Embryonic facial prominence (tissue), 1 donor: ENCODE results near the gene MAP2K2.

Experiments used
- DNase-seq: peaks from one replicate; pipeline ENCODE4 v3.0.0-alpha.2; 2016; ENCODE audit errors: extremely low spot score

Gene MAP2K2

DNA sequence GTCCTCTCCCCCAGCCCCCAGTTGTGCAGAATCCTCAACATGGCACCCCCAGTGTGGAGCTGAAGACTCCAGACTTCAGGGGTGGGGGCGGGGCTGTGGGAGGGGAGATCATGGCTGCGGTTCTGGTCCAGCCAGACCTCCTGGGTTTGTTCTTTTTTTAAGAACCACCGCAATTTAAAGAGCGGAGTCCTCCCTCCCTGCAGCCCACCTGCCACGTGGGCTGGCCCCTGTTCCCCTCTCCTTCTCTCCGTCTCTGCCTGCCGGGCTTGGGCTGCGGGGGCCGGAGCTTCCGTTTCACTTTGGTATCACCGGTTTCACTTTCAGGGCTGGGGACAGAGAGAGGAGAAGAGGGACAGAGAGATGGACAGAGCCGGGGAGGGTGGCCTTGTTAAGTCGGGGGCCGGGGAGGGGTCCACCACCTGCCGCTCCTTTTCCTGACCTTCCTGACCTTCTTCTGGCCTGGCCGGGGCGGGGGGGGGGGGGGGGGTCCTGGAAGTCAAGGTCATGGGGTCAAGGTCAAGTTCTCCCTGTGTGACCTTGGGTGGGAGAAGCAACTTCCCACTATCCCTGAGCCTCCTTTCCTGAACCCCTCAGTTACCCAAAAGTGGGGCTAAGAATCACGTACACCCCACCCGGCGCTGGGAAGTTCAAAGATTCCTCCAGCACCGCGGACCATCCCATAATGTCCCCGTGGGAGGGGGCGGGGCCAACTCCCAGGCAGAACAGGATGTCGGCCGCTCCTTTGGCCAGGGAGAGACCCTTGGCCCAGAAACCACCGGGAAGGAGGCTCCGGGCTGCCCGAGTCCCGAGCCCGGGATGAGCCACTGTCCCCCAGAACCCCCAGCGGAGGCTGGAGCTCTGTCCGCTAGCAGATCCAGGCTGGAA is 45.9 kb downstream of the MAP2K2 start:
- DNase-seq = no peak

DNA sequence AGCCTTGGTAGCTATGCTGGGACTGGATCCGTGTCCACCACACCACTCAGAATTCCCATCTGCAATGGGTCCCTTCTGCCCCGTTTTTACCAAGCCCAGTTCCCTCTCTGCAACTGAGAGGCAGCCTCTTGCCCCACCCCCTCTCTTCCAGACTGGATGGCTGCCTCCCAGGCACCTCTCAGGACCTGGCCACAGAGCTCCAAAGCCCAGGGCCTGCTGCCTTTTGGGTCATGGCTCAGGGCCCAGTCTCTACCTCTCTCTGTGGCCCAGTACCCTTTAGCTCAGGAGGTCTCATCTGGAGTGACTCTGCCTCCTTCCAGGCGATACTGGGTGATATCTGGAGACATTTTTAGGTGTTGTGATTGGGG is 46.9 kb downstream of the MAP2K2 start:
- no peak for DNase-seq

DNA sequence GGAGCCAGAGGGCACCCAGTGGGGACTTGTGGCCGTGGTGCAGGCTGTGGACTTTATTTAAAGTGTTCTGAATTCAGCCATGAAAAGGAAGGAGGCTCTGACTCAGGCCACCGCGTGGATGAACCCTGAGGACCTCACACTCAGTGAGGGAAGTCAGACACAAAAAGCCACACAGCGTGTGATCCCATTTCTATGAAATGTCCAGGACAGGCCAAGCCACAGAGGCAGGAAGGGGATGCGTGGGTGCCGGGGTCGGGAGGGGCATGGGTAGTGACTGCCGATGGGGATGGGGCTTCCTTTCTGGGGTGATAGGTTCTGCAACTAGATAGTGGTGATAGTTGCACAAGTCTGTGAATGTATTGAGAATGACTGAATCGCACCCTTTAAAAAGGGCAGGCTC is 48.5 kb downstream of the MAP2K2 start:
- DNase-seq = no peak

DNA sequence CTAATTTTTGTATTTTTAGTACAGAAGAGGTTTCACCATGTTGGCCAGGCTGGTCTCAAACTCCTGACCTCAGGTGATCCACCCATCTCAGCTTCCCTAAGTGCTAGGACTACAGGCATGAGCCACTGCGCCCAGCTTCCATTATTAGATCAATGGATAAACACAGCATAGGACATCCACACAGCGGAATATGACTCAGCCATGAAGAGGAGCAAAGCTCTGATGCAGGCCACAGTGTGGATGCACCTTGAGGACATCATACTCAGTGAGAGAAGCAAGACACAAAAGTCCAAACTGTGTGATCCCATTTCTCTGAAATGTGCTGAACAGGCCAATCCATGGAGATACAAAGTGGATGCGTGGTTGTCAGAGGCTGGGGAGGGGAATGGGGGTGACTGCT is 52.3 kb downstream of the MAP2K2 start:
- no peak for DNase-seq

DNA sequence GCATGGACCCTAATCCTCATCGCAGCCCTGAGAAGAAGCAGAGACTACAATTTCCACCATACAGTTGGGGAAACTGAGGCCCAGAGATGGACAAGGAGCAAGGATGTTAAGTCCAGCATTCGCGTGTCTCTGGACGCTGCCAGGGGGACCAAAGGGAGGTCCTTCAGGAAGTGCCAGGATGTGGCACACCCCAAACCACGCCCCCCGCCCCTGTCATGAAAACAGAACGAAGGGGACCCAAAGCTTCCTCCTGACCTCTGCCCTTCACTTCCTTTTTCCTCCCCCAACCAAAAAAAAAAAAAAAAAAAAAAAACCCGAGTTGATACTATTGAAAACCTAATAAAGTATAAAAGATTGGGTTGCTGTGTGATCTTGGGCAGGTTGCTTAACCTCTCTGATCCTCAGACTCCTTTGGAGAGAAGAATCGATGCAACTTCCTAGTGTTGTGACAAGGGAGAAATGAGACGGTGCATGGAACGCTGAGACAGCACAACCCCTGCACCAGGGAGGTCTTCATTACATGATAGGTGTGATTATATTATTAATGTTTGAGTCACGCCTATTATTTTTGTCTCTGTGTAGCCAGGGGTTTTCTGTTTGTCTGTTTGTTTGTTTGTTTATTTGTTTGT is 54.5 kb downstream of the MAP2K2 start:
- DNase-seq = no peak

DNA sequence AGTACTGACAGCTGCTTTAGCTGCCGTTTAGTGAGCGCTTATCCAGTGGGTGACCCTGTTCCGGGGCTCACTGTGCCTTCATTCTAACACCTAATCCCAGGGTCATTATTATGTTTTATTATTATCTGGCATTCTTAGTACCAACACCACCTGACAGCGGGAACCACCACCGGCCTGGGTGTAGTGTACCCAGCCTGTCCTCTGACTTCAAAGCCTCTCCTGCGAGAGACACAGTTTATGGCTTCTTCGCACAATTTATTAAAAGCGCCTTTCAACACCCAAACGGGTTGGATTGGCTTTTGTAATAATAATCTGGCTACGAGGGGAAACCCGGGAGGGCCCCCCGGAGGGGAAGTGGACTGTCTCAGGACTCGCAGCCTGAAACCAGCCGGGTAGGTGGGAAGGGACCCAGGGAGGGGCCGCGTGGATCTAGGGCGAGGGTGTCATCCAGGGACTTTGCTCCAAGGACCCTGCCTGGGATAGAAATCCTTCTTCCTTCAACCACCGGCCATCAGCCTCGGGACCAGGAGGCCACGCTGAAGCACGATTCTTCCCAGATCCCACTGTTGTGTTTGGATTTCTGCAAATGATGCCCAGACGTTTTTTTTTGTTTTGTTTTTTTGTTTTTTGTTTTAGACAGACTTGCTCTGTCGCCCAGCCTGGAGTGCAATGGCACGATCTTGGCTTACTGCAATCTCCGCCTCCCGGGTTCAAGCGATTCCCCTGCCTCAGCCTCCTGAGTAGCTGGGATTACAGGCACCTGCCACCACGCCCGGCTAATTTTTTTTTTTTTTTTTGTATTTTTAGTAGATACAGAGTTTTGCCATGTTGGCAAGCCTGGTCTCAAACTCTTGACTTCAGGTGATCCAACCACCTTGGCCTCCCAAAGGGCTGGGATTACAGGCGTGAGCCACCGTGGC is 55.6 kb downstream of the MAP2K2 start:
- DNase-seq = no peak

DNA sequence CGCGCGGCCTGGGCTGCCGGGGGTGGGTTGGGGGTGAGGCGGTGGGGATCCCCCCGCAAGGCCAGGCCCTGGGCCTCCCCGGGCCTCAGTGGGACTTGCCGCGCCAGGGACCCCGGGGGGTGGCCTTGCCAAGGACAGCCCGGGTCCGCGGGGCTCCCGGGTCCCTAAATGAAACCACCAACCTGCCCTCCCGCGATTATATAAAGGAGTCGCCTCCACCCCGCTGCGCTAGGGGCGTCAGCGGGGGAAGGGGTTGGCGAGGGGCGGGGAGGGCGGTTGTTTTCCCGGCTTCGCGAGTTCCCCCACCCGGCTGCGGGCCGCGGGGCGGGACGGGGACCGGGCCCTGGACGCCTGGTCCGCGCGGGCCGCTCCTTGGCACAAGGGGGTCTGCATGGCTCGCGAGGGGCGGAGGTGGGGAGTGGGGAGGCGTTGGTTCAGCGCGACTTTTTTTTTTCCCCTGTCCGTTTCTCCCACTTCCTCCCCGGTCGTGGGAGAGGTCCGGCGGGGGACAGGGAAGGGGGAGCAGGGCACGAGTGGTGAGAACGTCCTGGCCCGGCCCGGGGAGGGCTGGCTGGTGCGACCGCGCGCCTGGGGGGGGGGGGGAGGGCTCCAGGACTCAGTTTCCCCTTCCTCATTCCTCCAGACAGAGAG is 56.4 kb downstream of the MAP2K2 start:
- no peak for DNase-seq

DNA sequence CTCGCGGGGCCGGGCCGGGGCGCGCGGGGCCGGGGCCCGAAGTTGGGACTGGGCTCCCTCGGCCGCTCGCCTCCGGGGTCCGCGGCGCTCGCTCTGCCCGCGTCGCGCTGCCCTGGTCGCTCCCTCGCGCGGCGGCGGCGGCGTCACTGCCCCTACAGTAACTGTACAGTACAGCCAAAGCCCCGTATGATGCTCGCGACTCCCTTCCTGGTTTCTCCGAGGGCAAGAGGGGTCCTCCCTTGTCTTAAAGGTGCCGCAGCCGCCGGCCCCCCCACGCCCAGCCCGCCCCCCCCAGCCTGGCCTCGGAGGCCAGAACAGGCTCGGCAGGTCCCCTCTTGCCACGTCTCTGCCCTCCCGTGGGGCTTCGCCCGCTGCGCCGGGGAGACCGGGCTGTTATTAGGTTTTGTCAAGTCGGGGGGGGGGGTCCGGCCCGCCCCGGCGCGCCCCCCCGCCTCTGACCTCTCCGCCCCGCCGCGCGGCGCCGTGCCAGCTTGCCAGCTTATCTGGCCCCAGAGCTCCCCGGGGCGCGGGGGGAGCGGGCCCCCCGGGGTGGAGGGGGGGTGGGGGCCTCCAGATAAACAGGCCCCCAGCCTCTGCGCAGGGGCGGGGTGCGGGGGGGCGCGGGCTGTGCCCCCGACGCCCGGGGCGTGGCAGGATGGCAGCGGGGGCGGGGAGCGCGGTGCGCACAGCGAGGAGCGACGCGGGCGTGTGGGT is 57.1 kb downstream of the MAP2K2 start, which contains the start of gene ZBTB7A:
Gene ZBTB7A (minus strand): TSS at position 218 of the 714 bp plus-strand sequence. CDS start 11,667 bp downstream, outside the sequence.
- peak; percentile 66 for DNase-seq

DNA sequence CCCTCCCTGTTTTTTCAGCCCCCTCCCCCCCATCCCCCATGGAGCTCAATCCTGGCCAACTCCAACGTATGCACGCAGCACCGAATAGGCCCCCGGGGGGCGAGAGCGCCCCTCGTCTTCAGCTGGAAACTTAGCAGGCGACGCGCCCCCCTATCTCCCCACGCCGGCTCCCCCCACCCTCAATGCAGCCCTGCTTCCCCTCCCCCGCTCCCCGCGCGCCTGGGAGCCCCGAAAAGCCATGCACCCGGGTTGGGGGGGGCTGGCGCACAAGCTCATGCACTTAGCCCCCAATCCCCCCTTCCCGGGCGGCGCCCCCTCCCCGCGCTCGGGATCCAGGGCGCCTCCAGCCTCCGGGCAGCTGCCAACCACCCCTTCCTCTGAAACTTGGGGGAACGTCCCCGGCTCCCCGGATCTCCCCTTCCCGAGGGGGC is 57.7 kb downstream of the MAP2K2 start:
- no peak for DNase-seq

DNA sequence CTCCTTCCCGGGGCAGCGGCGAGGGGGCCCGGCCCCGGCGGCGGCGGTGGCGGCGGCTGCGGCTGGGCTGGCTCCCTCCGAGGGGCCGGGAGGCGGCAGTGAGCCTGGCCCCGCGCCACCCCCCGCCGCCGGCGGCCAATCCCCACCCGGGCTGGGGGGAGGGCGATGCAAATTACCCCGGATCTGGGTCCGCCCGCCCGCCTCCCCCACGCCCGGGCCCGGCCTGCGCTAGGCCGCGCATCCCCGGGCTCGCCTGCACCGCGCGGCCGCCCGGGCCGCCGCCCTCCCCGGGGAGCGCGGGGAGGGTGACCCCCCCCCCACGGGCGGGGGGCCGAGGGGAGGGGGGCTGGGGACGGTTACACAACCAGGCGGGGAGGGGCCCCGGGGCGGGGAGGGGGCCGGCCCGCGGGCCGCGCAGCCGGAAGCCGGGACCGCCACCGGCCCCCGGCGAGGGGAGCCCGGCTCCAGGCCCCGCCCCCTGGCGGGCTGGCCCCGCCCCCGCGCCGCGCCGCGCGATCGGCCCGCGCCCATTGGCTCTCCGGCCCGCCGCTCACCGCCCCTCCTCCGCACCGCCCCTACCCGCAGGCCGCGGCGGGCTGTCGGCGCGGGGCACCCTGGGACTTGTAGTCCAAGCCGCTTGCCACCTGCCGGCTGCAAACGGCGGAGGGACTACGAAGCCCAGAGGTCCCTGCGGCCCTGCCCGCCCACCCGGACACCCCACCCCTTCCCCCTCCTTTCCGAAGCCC is 58.3 kb downstream of the MAP2K2 start:
- peak; percentile 91 for DNase-seq

DNA sequence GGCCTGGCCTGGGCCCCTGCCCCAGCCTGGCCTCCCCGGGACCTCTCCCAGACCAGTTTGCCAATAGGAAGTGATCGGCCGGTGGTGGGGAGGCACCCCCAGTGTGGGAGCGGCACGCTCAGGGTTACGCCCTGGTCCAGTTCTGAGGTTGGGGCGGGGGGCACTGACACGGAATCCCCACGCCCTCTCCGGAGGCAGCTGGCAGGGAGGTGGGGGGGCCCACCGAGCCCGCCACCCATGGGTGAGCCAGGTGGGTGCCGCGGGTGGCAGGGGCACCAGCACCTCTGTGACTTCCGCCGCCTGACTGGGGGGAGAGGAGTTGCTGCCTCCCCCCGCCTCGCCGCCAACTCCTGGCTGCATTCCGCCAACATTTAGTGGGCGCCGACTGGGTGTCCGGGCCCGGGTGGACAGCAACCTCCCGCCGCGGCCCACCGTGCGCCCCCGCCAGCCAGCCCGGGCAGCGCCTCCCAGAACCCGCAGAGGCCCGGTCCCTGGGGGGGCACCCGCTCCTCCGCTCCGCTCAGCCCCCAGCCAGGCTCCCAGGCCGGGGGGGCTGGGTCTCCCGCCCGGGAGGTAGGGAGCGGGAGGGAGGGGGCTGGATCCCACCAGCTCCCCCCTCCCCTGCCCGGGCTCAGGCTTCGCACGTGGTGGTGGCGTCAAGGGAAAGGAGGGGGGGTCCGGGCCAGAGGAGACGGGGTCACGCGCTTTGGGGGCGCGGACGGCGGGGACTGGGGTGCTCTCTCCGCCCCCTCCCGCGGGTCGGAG is 59.2 kb downstream of the MAP2K2 start:
- no peak for DNase-seq

DNA sequence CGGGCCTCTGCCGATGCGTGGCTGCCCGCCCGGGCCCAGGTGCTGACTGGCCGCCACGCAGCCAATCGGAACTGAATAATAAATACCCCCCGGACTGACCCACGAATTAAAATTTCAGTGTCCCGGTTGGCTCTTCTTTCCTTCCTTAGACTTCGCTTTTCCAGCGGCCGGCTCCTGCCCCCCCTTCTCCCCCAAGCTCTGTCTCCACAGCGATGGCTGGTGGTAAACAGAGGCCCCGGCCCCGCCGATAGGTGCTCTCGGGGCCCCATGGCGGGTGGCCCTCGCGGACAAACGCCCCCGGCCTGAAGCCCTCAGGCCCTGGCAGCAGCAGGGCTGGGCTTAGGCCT is 59.8 kb downstream of the MAP2K2 start:
- no peak for DNase-seq

DNA sequence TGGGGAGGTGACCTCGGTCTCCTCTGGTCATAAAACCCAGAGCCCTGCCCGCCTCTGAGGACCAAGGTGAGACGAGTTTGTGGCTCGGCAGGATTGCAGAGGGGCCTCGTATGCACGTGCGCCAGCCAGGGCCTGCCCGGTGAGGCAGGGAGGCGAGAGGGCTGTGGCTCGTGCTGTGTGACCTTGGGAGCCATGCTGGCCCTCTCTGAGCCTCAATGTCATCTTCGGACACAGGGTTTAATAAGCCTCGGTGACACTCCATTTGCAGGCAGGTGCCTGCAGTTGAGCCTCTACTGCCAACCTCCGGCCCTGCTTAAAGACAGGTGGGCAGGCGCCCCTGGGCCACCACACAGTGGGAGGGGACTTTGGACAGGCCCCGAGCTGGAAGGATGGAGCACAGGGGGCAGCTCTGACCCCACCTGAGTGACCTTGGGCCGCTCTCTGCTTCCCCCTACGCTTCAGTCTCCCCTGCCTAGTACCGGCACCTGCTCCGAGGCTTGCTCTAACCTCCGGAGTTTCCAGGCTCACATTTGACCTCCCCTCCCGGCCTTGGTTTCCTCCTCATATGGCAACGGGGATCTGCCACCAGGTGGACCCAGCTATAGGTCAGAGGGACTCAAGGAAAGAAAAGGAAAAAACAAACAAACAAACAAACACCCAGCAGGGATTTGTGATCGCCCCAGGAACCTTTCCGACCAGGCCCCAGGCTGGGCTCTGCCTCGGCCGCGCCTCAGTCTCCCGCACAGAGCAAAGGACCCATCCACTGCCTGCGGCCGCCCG is 60.4 kb downstream of the MAP2K2 start:
- no peak for DNase-seq

DNA sequence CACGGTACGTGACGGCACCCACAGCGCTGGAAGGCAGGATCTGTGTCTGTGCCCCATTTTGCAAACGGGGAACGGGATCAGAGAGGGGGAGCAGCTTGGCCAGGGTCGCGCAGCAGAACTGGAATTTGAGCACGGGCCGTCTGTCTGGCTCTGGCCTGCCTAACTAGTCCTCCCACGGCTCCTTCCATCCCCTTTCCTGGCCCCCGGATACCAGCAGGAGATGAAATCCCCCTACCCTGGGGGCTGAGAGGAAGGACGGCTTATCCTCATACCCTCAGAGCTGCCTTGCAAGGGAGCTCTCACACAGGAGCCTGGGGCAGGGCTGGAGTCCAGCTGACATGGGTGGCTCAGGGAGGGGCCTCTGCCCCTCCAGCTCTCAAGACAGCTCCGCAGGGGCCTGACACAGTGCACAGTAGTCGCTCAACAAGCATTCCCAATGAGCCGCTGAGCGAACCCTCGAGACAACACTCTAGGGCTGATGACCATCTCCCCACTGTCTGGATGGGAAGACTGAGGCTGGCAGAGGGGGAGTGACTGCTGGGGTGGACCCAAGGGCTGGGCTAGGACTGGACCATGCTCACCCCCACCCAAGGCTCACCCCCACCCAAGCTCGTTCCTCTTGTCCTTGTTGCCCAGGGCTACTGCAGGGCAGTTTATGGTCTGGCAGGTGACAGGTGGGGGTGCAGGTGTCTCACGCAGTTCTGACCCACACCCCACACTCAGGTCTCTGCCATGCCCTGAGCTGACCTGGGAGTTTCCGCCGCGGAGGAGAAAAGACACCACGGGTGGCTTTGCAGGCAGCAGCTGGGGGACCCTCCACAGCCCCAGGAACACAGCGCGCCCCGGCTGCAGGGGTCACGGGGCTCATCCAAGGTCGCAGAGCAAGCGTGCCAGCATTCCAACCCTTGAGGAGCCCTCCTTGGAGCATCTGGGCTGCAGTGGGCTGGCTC is 61.2 kb downstream of the MAP2K2 start:
- DNase-seq = no peak

DNA sequence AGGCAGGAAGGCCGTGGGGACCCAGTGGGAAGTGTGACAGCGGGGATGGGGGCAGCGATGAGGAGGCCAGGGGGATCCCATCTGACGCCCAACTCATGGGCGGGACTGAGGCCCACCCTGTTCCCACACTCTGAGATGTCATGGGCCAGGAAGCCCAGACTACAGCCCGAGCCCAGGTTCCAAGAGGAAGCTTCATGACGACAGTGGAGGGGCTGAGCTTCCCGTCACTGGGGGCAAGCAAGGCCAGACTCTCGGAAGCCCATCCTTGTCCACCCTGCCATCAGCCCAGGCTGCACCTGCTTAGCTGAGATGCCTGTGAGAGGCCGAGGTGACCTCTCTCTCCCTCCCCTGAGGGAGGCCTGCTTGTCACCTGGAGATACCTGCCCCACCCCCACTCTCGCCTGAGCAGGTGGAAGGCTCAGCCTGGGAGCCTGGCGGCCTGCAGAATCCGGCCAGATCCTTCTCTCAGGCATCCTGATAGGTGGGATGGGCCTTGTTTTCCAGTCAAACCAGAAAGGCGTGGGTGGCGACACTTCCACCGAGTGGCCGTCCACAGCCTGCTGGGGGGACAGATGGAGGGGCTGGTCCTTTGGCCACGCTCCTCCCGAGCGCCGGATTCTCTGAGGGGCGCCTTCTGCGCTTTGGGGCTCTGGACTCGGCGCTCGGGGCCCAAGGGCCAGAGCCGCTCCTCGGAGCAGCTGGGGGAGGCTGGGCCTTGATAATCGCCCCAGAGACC is 62.1 kb downstream of the MAP2K2 start:
- no peak for DNase-seq

DNA sequence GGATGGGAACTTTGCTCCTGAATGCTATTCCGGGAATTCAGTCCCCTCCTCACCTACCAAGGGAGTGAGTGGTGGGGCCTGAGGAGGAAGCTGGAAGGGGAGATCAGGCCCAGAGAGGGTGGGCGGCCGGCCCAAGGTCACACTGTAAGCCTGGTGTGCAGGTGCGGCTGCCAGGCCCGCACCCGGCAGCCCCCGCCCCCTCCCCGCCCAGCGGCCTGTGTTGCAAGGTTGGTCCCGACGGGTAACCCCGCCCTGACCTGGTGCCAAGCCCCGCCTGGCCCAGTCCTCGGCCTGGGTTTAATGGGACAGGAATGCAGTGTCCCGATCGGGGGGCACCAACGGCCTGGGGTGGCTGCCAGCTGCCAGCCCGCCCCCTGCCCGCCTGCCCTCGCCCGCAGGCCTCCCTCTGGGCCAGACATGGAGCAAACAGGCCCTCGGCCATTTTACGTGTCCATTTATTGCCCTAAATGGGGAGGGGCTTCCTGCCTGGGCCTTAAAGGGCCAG is 62.7 kb downstream of the MAP2K2 start:
- DNase-seq = no peak
